MG63 (cell line): ENCODE data around the gene UBXN11. TPM values are rescaled to one million over a fixed set of nuclear protein-coding genes. Genes with fewer than 3 reads are reported as not detected.

Source experiments
- DNase-seq: peaks from one replicate; pipeline ENCODE4 v3.0.0-alpha.2; 2020
- H3K27me3 ChIP-seq: fragments of 250-450 bp; sonication (Bioruptor Pico); 2 replicates; pipeline ENCODE4 v1.5.1; 2020; ENCODE audit warnings: mild to moderate bottlenecking, moderate library complexity
- H3K36me3 ChIP-seq: fragments of 250-450 bp; sonication (Bioruptor Pico); 2 replicates; pipeline ENCODE4 v1.5.1; 2020; ENCODE audit warnings: mild to moderate bottlenecking, moderate library complexity
- H3K4me3 ChIP-seq: fragments of 250-450 bp; sonication (Bioruptor Pico); 2 replicates; pipeline ENCODE4 v1.5.1; 2020; ENCODE audit warnings: mild to moderate bottlenecking, moderate library complexity
- H3K9me3 ChIP-seq: fragments of 250-450 bp; sonication (Bioruptor Pico); 2 replicates; pipeline ENCODE4 v1.5.1; 2020; ENCODE audit warnings: mild to moderate bottlenecking, moderate library complexity
- total RNA-seq: library from RNA; depleted of rRNA; stranded (reverse); fragments of >200 nt; shearing (Covaris generic); gene quantifications from 2 replicates; pipeline ENCODE4 v1.2.3, GENCODE V29; 2014; ENCODE audit warnings: low replicate concordance; rRNA removed

Gene UBXN11
- total RNA-seq, 1 experiment from 2014 or later: 3.9 TPM

- Histone ChIP-seq H3K9me3 (0 out of 2 replicates have a peak, but pooled peaks cover 4% of the 10 kb centered on the region), H3K4me3 (no peak overlapping the region), H3K36me3 (peaks cover 68% of the 10 kb centered on the region), H3K27me3 (no peaks in the 10 kb centered on the region)
- DNase-seq: no peak
Observed at GRCh38 chr1:26265405-26265804, 41.0 kb downstream of the UBXN11 start.

- H3K4me3 ChIP-seq: no peak overlapping the region
- H3K9me3 ChIP-seq: no peaks in the 10 kb centered on the region
- DNase-seq: no peak
- no peaks in the 10 kb centered on the region for H3K27me3 ChIP-seq
- peaks cover 68% of the 10 kb centered on the region for H3K36me3 ChIP-seq
Observed at GRCh38 chr1:26263212-26263611, 43.2 kb downstream of the UBXN11 start.

GRCh38 chr1:26259578-26259977 is 46.9 kb downstream of the UBXN11 start:
- no peak for DNase-seq
- H3K36me3 ChIP-seq: peaks cover 73% of the 10 kb centered on the region
- H3K4me3 ChIP-seq: no peak overlapping the region
- no peaks in the 10 kb centered on the region for H3K27me3 ChIP-seq
- H3K9me3 ChIP-seq: no peaks in the 10 kb centered on the region

- no peaks in the 10 kb centered on the region for H3K27me3 ChIP-seq
- no peaks in the 10 kb centered on the region for H3K9me3 ChIP-seq
- peaks cover 68% of the 10 kb centered on the region for H3K36me3 ChIP-seq
- no peak overlapping the region for H3K4me3 ChIP-seq
- DNase-seq: no peak
Observed at GRCh38 chr1:26259005-26259404, 47.4 kb downstream of the UBXN11 start.

- H3K36me3 ChIP-seq: peaks cover 55% of the 10 kb centered on the region
- DNase-seq: no peak
- H3K27me3 ChIP-seq: no peaks in the 10 kb centered on the region
- H3K4me3 ChIP-seq: no peak overlapping the region
- no peaks in the 10 kb centered on the region for H3K9me3 ChIP-seq
Observed at GRCh38 chr1:26257222-26257621, 49.2 kb downstream of the UBXN11 start.

- Histone ChIP-seq H3K36me3 (peaks cover 44% of the 10 kb centered on the region), H3K4me3 (no peak overlapping the region), H3K27me3 (no peaks in the 10 kb centered on the region), H3K9me3 (no peaks in the 10 kb centered on the region)
- DNase-seq: no peak
Observed at GRCh38 chr1:26254404-26254803, 52.0 kb downstream of the UBXN11 start.

- H3K36me3 ChIP-seq: peaks cover 35% of the 10 kb centered on the region
- no peaks in the 10 kb centered on the region for H3K9me3 ChIP-seq
- no peak overlapping the region for H3K4me3 ChIP-seq
- no peaks in the 10 kb centered on the region for H3K27me3 ChIP-seq
- no peak for DNase-seq
Observed at GRCh38 chr1:26252718-26253117, 53.7 kb downstream of the UBXN11 start.

GRCh38 chr1:26239936-26240335 is 66.5 kb downstream of the UBXN11 start:
- H3K27me3 ChIP-seq: no peaks in the 10 kb centered on the region
- no peak overlapping the region for H3K4me3 ChIP-seq
- peaks cover 35% of the 10 kb centered on the region for H3K36me3 ChIP-seq
- no peak for DNase-seq
- no peaks in the 10 kb centered on the region for H3K9me3 ChIP-seq

GRCh38 chr1:26237230-26237966 is 69.0 kb downstream of the UBXN11 start:
- Histone ChIP-seq H3K4me3 (no peak overlapping the region), H3K9me3 (no peaks in the 10 kb centered on the region), H3K36me3 (peaks cover 16% of the 10 kb centered on the region), H3K27me3 (no peaks in the 10 kb centered on the region)
- no peak for DNase-seq

- peak overlapping the region; percentile 79 for H3K4me3 ChIP-seq
- H3K36me3 ChIP-seq: peaks cover 9% of the 10 kb centered on the region
- DNase-seq: peak; percentile 48
- no peaks in the 10 kb centered on the region for H3K9me3 ChIP-seq
- H3K27me3 ChIP-seq: no peaks in the 10 kb centered on the region
Observed at GRCh38 chr1:26234644-26235370, 71.6 kb downstream of the UBXN11 start.

- H3K4me3 ChIP-seq: peak within 1 kb of the TSS; percentile 79
- no peaks in the 10 kb centered on the region for H3K27me3 ChIP-seq
- peak; percentile 92 for DNase-seq
- no peaks in the 10 kb centered on the region for H3K9me3 ChIP-seq
- H3K36me3 ChIP-seq: peaks cover 7% of the 10 kb centered on the region
Observed at GRCh38 chr1:26233903-26234643, 72.4 kb downstream of the UBXN11 start, which contains the start of gene CEP85. Gene CEP85 (plus strand): TSS chr1:26234200. CDS start chr1:26239784, 5,584 bp downstream.

Other genes starting within 250 kb of the UBXN11 start
- gene TRIM63, start 239.0 kb downstream of the UBXN11 start, total RNA-seq: not detected in 2 replicates
- gene PDIK1L, start 194.8 kb downstream of the UBXN11 start, total RNA-seq: 2.4 and 10.4 TPM in 2 replicates
- gene FAM110D, start 147.6 kb downstream of the UBXN11 start, total RNA-seq: 0.07 TPM in 1 of 2 replicates, not detected in the other
- gene C1orf232, start 137.7 kb downstream of the UBXN11 start, total RNA-seq: not detected in 2 replicates
- 27.8 and 45.7 TPM in 2 replicates for gene ZNF593, start 136.7 kb downstream of the UBXN11 start, total RNA-seq
- not detected in 2 replicates for gene ZNF593OS, start 134.8 kb downstream of the UBXN11 start, total RNA-seq
- not detected in 2 replicates for gene CNKSR1, start 129.1 kb downstream of the UBXN11 start, total RNA-seq
- not detected in 2 replicates for gene CATSPER4, start 116.0 kb downstream of the UBXN11 start, total RNA-seq
- 13.3 and 13.9 TPM in 2 replicates for gene CEP85, start 72.4 kb downstream of the UBXN11 start, total RNA-seq
- 20.2 and 22.3 TPM in 2 replicates for gene SH3BGRL3, start 26.6 kb downstream of the UBXN11 start, total RNA-seq
- not detected in 2 replicates for gene CD52, start 11.3 kb upstream of the UBXN11 start, total RNA-seq
- gene CRYBG2, start 47.5 kb upstream of the UBXN11 start, total RNA-seq: not detected in 2 replicates
- not detected in 2 replicates for gene ZNF683, start 66.1 kb upstream of the UBXN11 start, total RNA-seq
- not detected in 2 replicates for gene LIN28A, start 104.2 kb upstream of the UBXN11 start, total RNA-seq
- gene DHDDS, start 125.7 kb upstream of the UBXN11 start, total RNA-seq: 28.8 and 37.8 TPM in 2 replicates
- 568 and 802 TPM in 2 replicates for gene HMGN2, start 165.8 kb upstream of the UBXN11 start, total RNA-seq
- 10.1 and 10.2 TPM in 2 replicates for gene RPS6KA1, start 223.1 kb upstream of the UBXN11 start, total RNA-seq